ENCODE measurements around the gene IFITM2. TPM values are rescaled to one million over a fixed set of nuclear protein-coding genes. Genes with fewer than 3 reads are reported as not detected.

IFITM2 gene
- total and polyA plus RNA-seq, 2 experiments from 2014 or later: 91.2 to 857 TPM

DNA sequence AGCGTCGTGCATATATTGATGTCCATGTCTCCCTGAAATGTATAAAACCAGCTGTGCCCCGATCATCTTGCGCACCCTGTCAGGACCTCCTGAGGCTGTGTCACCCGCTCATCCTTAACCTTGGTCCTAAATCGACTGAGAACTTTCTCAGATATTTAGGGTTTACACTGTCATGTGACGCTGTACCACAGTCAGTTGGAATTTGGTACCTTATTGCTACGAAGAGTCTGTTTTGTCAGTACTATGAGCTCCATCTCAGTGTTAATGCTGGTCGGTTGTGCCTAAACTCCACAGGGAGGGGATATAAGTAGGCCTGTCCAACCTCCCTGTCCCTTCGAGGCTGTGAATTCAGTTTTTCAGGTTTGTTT is 1.8 kb upstream of the IFITM2 start:
- peak overlapping the region; percentile 56 for H3K4me3 Mint-ChIP-seq
- Histone ChIP-seq H3K4me2 (peak overlapping the region; percentile 66), H3K4me1 (ENCODE audit: insufficient read depth) (peaks cover 65% of the 10 kb centered on the region), H3K27ac (ENCODE audit: low read depth) (peak overlapping the region; percentile 90), H2AFZ (no peak overlapping the region), H3F3A (replicated peaks; ENCODE audit: low read depth) (peaks cover 26% of the 10 kb centered on the region), H3K27me3 (ENCODE audit: insufficient read depth) (no peaks in the 10 kb centered on the region), H3K79me2 (replicated peaks; ENCODE audit: insufficient read depth) (peaks cover 12% of the 10 kb centered on the region), H4K20me1 (replicated peaks; ENCODE audit: insufficient read depth) (no peaks in the 10 kb centered on the region), H3K36me3 (ENCODE audit: insufficient read depth) (no peaks in the 10 kb centered on the region), H3K9me2 (ENCODE audit: insufficient read depth) (no peaks in the 10 kb centered on the region), H3K4me3 (no peak overlapping the region; the same call in 1 of the 2 replicates)
- ATAC-seq (no peak), DNase-seq (ENCODE audit: low spot score) (no peak)
- H3K36me3 Mint-ChIP-seq (ENCODE audit: low read depth): peaks cover 16% of the 10 kb centered on the region
- peaks cover 61% of the 10 kb centered on the region for H3K4me1 Mint-ChIP-seq
- H3K27ac Mint-ChIP-seq: peak overlapping the region; percentile 90
- peaks cover 7% of the 10 kb centered on the region for H3K9me3 Mint-ChIP-seq
- H3K27me3 Mint-ChIP-seq (ENCODE audit: insufficient read depth, low read depth, poor library complexity): peaks cover 42% of the 10 kb centered on the region
- TF ChIP-seq EZH2 (IDR thresholded peaks at IDR 0.05; ENCODE audit: low read depth, unreplicated experiment) (no peak), STAT1 (IDR thresholded peaks at IDR 0.05; ENCODE audit: unreplicated experiment) (no peak), POLR2AphosphoS5 (IDR thresholded peaks at IDR 0.05; ENCODE audit: low read depth) (no peak), ZNF114 (CRISPR knock-in tag; IDR thresholded peaks at IDR 0.05) (no peak), JUNB (IDR thresholded peaks at IDR 0.05; ENCODE audit: unreplicated experiment) (no peak), CREB1 (CRISPR knock-in tag; IDR thresholded peaks at IDR 0.05; ENCODE audit: low read depth) (no peak)
- TF ChIP-seq, protein P1, sequence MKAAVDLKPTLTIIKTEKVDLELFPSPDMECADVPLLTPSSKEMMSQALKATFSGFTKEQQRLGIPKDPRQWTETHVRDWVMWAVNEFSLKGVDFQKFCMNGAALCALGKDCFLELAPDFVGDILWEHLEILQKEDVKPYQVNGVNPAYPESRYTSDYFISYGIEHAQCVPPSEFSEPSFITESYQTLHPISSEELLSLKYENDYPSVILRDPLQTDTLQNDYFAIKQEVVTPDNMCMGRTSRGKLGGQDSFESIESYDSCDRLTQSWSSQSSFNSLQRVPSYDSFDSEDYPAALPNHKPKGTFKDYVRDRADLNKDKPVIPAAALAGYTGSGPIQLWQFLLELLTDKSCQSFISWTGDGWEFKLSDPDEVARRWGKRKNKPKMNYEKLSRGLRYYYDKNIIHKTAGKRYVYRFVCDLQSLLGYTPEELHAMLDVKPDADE (IDR thresholded peaks at IDR 0.05): no peak; the same call in 1 of the 2 replicates
- TF ChIP-seq, protein P2, sequence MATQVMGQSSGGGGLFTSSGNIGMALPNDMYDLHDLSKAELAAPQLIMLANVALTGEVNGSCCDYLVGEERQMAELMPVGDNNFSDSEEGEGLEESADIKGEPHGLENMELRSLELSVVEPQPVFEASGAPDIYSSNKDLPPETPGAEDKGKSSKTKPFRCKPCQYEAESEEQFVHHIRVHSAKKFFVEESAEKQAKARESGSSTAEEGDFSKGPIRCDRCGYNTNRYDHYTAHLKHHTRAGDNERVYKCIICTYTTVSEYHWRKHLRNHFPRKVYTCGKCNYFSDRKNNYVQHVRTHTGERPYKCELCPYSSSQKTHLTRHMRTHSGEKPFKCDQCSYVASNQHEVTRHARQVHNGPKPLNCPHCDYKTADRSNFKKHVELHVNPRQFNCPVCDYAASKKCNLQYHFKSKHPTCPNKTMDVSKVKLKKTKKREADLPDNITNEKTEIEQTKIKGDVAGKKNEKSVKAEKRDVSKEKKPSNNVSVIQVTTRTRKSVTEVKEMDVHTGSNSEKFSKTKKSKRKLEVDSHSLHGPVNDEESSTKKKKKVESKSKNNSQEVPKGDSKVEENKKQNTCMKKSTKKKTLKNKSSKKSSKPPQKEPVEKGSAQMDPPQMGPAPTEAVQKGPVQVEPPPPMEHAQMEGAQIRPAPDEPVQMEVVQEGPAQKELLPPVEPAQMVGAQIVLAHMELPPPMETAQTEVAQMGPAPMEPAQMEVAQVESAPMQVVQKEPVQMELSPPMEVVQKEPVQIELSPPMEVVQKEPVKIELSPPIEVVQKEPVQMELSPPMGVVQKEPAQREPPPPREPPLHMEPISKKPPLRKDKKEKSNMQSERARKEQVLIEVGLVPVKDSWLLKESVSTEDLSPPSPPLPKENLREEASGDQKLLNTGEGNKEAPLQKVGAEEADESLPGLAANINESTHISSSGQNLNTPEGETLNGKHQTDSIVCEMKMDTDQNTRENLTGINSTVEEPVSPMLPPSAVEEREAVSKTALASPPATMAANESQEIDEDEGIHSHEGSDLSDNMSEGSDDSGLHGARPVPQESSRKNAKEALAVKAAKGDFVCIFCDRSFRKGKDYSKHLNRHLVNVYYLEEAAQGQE (IDR thresholded peaks at IDR 0.05; ENCODE audit: unreplicated experiment): no peak
- TF ChIP-seq, protein P3, sequence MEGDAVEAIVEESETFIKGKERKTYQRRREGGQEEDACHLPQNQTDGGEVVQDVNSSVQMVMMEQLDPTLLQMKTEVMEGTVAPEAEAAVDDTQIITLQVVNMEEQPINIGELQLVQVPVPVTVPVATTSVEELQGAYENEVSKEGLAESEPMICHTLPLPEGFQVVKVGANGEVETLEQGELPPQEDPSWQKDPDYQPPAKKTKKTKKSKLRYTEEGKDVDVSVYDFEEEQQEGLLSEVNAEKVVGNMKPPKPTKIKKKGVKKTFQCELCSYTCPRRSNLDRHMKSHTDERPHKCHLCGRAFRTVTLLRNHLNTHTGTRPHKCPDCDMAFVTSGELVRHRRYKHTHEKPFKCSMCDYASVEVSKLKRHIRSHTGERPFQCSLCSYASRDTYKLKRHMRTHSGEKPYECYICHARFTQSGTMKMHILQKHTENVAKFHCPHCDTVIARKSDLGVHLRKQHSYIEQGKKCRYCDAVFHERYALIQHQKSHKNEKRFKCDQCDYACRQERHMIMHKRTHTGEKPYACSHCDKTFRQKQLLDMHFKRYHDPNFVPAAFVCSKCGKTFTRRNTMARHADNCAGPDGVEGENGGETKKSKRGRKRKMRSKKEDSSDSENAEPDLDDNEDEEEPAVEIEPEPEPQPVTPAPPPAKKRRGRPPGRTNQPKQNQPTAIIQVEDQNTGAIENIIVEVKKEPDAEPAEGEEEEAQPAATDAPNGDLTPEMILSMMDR (conservative IDR thresholded peaks at IDR 0.05; ENCODE audit: low read depth in 2 of 2): no peak
